Measurements from ENCODE around the gene DAPK1. TPM values are rescaled to one million over a fixed set of nuclear protein-coding genes. Genes with fewer than 3 reads are reported as not detected.

Gene DAPK1
- total and polyA plus RNA-seq, 2 experiments from 2014 or later = 44.4 to 62.3 TPM

DNA sequence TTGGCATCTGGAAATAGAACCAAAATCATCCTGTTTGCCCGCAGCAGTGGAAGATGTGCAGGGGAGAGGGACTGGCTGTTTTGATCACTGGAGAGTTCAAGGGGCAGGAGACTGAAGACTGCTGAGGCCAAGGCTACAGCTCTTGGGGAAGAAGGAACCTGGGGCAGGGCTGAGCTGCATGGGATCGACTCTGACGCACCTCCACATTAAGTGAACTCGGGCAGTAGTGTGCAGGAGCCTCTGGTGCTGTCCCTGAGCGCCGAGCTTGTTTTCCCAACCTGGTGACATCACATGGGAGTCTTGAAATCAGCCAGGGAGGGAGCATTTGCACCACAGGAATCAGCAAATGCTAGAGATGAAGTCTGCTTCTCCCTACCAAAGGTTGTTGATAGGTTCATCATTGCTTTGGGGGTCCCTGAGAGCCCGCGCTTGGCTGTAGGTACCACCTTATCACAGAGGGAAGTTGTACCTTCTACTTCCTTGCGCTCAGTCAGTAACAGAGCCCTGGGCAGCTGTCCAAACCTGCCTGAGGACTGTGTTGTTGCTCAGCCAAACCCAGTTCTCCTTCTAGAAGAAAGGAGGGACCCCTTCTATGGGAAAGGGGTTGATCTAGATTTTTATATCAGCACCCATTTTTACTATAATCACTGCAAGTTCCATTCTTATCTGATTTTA is 175.9 kb downstream of the DAPK1 start:
- Histone ChIP-seq H3K9me3 (ENCODE audit: low read depth) (no peaks in the 10 kb centered on the region), H3K79me2 (no peaks in the 10 kb centered on the region), H3K4me2 (no peak overlapping the region), H3K27me3 (no peaks in the 10 kb centered on the region), H3K9me2 (replicated peaks; ENCODE audit: insufficient read depth) (no peaks in the 10 kb centered on the region), H4K20me1 (ENCODE audit: insufficient read depth, poor library complexity, severe bottlenecking) (no peaks in the 10 kb centered on the region), H3K4me3 (no peak overlapping the region), H2AFZ (no peak overlapping the region), H3K4me1 (ENCODE audit: insufficient read depth) (no peaks in the 10 kb centered on the region), H3K36me3 (replicated peaks; ENCODE audit: insufficient read depth, low read depth) (no peaks in the 10 kb centered on the region), H3K27ac (no peak overlapping the region)
- 95% methylated on average over 9 of the region's 9 CpGs for WGBS (ENCODE audit: low lambda C conversion rate, missing lambda C conversion rate)
- DNase-seq (ENCODE audit: low spot score) = no peak
- no peak for TF ChIP-seq EZH2phosphoT487 (IDR thresholded peaks at IDR 0.05; ENCODE audit: low read depth, severe bottlenecking, unreplicated experiment)
- TF ChIP-seq, protein P1, sequence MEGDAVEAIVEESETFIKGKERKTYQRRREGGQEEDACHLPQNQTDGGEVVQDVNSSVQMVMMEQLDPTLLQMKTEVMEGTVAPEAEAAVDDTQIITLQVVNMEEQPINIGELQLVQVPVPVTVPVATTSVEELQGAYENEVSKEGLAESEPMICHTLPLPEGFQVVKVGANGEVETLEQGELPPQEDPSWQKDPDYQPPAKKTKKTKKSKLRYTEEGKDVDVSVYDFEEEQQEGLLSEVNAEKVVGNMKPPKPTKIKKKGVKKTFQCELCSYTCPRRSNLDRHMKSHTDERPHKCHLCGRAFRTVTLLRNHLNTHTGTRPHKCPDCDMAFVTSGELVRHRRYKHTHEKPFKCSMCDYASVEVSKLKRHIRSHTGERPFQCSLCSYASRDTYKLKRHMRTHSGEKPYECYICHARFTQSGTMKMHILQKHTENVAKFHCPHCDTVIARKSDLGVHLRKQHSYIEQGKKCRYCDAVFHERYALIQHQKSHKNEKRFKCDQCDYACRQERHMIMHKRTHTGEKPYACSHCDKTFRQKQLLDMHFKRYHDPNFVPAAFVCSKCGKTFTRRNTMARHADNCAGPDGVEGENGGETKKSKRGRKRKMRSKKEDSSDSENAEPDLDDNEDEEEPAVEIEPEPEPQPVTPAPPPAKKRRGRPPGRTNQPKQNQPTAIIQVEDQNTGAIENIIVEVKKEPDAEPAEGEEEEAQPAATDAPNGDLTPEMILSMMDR (IDR thresholded peaks at IDR 0.05; ENCODE audit: poor library complexity) = no peak
- TF ChIP-seq EZH2 (IDR thresholded peaks at IDR 0.05; ENCODE audit: borderline replicate concordance) = no peak

GRCh38 chr9:87674565-87675299 is 177.1 kb downstream of the DAPK1 start:
- Histone ChIP-seq H3K4me2 (no peak overlapping the region), H3K79me2 (no peaks in the 10 kb centered on the region), H3K27ac (no peak overlapping the region), H3K27me3 (no peaks in the 10 kb centered on the region), H3K9me2 (replicated peaks; ENCODE audit: insufficient read depth) (no peaks in the 10 kb centered on the region), H3K9me3 (ENCODE audit: low read depth) (no peaks in the 10 kb centered on the region), H3K36me3 (replicated peaks; ENCODE audit: insufficient read depth, low read depth) (no peaks in the 10 kb centered on the region), H2AFZ (no peak overlapping the region), H3K4me1 (ENCODE audit: insufficient read depth) (no peaks in the 10 kb centered on the region), H4K20me1 (ENCODE audit: insufficient read depth, poor library complexity, severe bottlenecking) (no peaks in the 10 kb centered on the region), H3K4me3 (no peak overlapping the region)
- TF ChIP-seq EZH2 (IDR thresholded peaks at IDR 0.05; ENCODE audit: borderline replicate concordance) (no peak), EZH2phosphoT487 (IDR thresholded peaks at IDR 0.05; ENCODE audit: low read depth, severe bottlenecking, unreplicated experiment) (no peak)
- TF ChIP-seq, protein P1 (IDR thresholded peaks at IDR 0.05; ENCODE audit: poor library complexity) = no peak
- peak; percentile 31 for DNase-seq (ENCODE audit: low spot score)
- 77% methylated on average over 6 of the region's 6 CpGs for WGBS (ENCODE audit: low lambda C conversion rate, missing lambda C conversion rate)

DNA sequence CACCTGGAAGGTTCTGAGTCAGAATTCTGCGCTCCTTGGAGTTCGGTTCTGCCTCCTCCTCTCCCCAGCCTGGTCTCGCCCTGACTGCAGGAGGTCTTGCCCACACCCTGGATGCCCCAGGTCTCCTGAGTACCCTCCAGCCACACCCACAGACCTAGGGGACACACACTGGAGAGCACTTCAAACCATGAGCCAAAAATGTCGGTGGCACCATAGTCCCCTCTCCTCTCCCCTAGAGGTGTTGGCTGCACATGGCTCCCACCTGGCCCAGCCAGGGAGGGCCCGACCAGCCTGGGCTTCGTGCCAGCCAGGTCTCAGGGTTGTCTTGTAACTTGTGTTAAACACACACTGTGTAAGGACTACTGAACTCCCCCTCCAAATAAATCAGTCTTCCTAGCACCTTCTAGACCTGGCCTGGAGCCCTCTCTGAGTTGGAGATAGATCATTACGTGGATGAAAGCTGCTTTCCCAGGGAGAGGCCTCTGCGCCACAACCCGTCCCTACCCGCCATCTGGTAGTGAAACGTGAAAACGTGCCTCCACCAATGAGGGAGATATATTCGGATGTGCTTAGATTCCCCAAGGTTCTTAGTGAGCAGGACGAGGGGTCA is 178.3 kb downstream of the DAPK1 start:
- Histone ChIP-seq H4K20me1 (ENCODE audit: insufficient read depth, poor library complexity, severe bottlenecking) (no peaks in the 10 kb centered on the region), H3K9me2 (replicated peaks; ENCODE audit: insufficient read depth) (no peaks in the 10 kb centered on the region), H3K4me2 (no peak overlapping the region), H3K27ac (no peak overlapping the region), H3K9me3 (ENCODE audit: low read depth) (no peaks in the 10 kb centered on the region), H3K4me3 (no peak overlapping the region), H2AFZ (no peak overlapping the region), H3K27me3 (no peaks in the 10 kb centered on the region), H3K36me3 (replicated peaks; ENCODE audit: insufficient read depth, low read depth) (no peaks in the 10 kb centered on the region), H3K4me1 (ENCODE audit: insufficient read depth) (no peaks in the 10 kb centered on the region), H3K79me2 (no peaks in the 10 kb centered on the region)
- TF ChIP-seq, protein P1 (IDR thresholded peaks at IDR 0.05; ENCODE audit: poor library complexity) = no peak
- TF ChIP-seq EZH2 (IDR thresholded peaks at IDR 0.05; ENCODE audit: borderline replicate concordance) = no peak
- WGBS (ENCODE audit: low lambda C conversion rate, missing lambda C conversion rate) = 94% methylated on average over 14 of the region's 14 CpGs
- peak; percentile 2 for DNase-seq (ENCODE audit: low spot score)
